Measurements from ENCODE around the gene HOXA11. TPM values are rescaled to one million over a fixed set of nuclear protein-coding genes. Genes with fewer than 3 reads are reported as not detected.

The HOXA11 gene
- total RNA-seq, 2 experiments from 2014 or later: not detected

- no peak overlapping the region for H3K27ac Mint-ChIP-seq
- ChIA-PET CTCF (interaction anchor here (0.6 to 5.2 kb wide), 21 partner anchors 9 to 1894 kb away, joined by 3 to 72 read pairs (median 6); partner anchors contain the start of genes EVX1, HOXA1 and HOXA9), POLR2A (interaction anchor here (1.2 to 2.2 kb wide), 2 partner anchors 52 to 56 kb away, joined by 4 read pairs; no protein-coding TSS in a partner anchor)
- peaks cover 84% of the 10 kb centered on the region for H3K27me3 Mint-ChIP-seq
- H3K4me1 Mint-ChIP-seq (ENCODE audit: low read depth): peaks cover 31% of the 10 kb centered on the region
- DNase-seq: no peak
- peaks cover 2% of the 10 kb centered on the region for H3K36me3 Mint-ChIP-seq
- intact Hi-C loops (cut with micrococcal nuclease): loop anchor here (2.0 to 10.0 kb wide), 3 partner anchors 15 to 855 kb away; partner anchors contain the start of genes HOXA11, HOXA9 and SNX10
- no peak overlapping the region for H3K4me3 Mint-ChIP-seq
- no peaks in the 10 kb centered on the region for H3K9me3 Mint-ChIP-seq
These were observed 35.0 kb downstream of the HOXA11 start for GRCh38 chr7:27149842-27150567.

GRCh38 chr7:27148756-27149641, 36.0 kb downstream of the HOXA11 start:
- no peak overlapping the region for H3K4me3 Mint-ChIP-seq
- no peaks in the 10 kb centered on the region for H3K9me3 Mint-ChIP-seq
- H3K27me3 Mint-ChIP-seq: peaks cover 77% of the 10 kb centered on the region
- H3K36me3 Mint-ChIP-seq: no peaks in the 10 kb centered on the region
- CTCF ChIA-PET: interaction anchor here (0.8 to 5.2 kb wide), 9 partner anchors 15 to 772 kb away, joined by 3 to 72 read pairs (median 7); partner anchors contain the start of genes EVX1 and HOXA9
- DNase-seq: no peak
- POLR2A ChIA-PET: interaction anchor here (0.5 to 2.2 kb wide), 2 partner anchors 51 to 52 kb away, joined by 4 read pairs; no protein-coding TSS in a partner anchor
- no peak overlapping the region for H3K27ac Mint-ChIP-seq
- H3K4me1 Mint-ChIP-seq (ENCODE audit: low read depth): peaks cover 24% of the 10 kb centered on the region
- intact Hi-C loops (cut with micrococcal nuclease): no loop called here

- CTCF ChIA-PET: interaction anchor here (1.0 to 5.2 kb wide), 3 partner anchors 15 to 771 kb away, joined by 3 to 72 read pairs (median 6); partner anchors contain the start of gene HOXA9
- H3K4me1 Mint-ChIP-seq (ENCODE audit: low read depth): peaks cover 24% of the 10 kb centered on the region
- intact Hi-C loops (cut with micrococcal nuclease): no loop called here
- H3K9me3 Mint-ChIP-seq: no peaks in the 10 kb centered on the region
- POLR2A ChIA-PET: interaction anchor here (0.5 to 2.2 kb wide), 2 partner anchors 50 to 51 kb away, joined by 4 read pairs; no protein-coding TSS in a partner anchor
- DNase-seq: no peak
- H3K4me3 Mint-ChIP-seq: no peak overlapping the region
- no peaks in the 10 kb centered on the region for H3K36me3 Mint-ChIP-seq
- peaks cover 69% of the 10 kb centered on the region for H3K27me3 Mint-ChIP-seq
- H3K27ac Mint-ChIP-seq: no peak overlapping the region
These were observed 36.8 kb downstream of the HOXA11 start for GRCh38 chr7:27148031-27148755.

- peaks cover 68% of the 10 kb centered on the region for H3K27me3 Mint-ChIP-seq
- no peak within 1 kb of the TSS for H3K27ac Mint-ChIP-seq
- H3K9me3 Mint-ChIP-seq: no peaks in the 10 kb centered on the region
- no peak within 1 kb of the TSS for H3K4me3 Mint-ChIP-seq
- peaks cover 24% of the 10 kb centered on the region for H3K4me1 Mint-ChIP-seq (ENCODE audit: low read depth)
- DNase-seq: no peak
- ChIA-PET POLR2A (no interaction called here), CTCF (interaction anchor here (5.2 kb wide), 1 partner anchor 16 kb away, joined by 72 read pairs; the partner anchor contains the start of gene HOXA9)
- H3K36me3 Mint-ChIP-seq: no peaks in the 10 kb centered on the region
- intact Hi-C loops (cut with micrococcal nuclease): no loop called here
These were observed 37.6 kb downstream of the HOXA11 start, which contains the start of gene HOXA6 for GRCh38 chr7:27147199-27148030. Gene HOXA6 (minus strand): TSS chr7:27147774. CDS start chr7:27147749, 25 bp downstream.

- intact Hi-C loops (cut with micrococcal nuclease): no loop called here
- Mint-ChIP-seq H3K4me3 (no peak overlapping the region), H3K36me3 (no peaks in the 10 kb centered on the region), H3K27me3 (peaks cover 61% of the 10 kb centered on the region), H3K27ac (no peak overlapping the region), H3K9me3 (no peaks in the 10 kb centered on the region), H3K4me1 (ENCODE audit: low read depth) (peaks cover 19% of the 10 kb centered on the region)
- ChIA-PET POLR2A (no interaction called here), CTCF (no interaction called here)
- DNase-seq: no peak
These were observed 38.4 kb downstream of the HOXA11 start for GRCh38 chr7:27146491-27147198.

GRCh38 chr7:27145914-27146412, 39.1 kb downstream of the HOXA11 start:
- Mint-ChIP-seq H3K27me3 (peaks cover 56% of the 10 kb centered on the region), H3K4me3 (no peak overlapping the region)
- POLR2A ChIA-PET: no interaction called here

GRCh38 chr7:27145165-27145913, 39.7 kb downstream of the HOXA11 start:
- peaks cover 7% of the 10 kb centered on the region for H3K4me1 Mint-ChIP-seq (ENCODE audit: low read depth)
- CTCF ChIA-PET: interaction anchor here (1.0 kb wide), 1 partner anchor 11 kb away, joined by 3 read pairs; no protein-coding TSS in a partner anchor
- H3K27me3 Mint-ChIP-seq: peaks cover 51% of the 10 kb centered on the region
- H3K36me3 Mint-ChIP-seq: no peaks in the 10 kb centered on the region
- no peaks in the 10 kb centered on the region for H3K9me3 Mint-ChIP-seq
- DNase-seq: no peak
- no peak overlapping the region for H3K27ac Mint-ChIP-seq
- no peak overlapping the region for H3K4me3 Mint-ChIP-seq
- intact Hi-C loops (cut with micrococcal nuclease): no loop called here
- POLR2A ChIA-PET: no interaction called here

More at GRCh38 chr7:27145914-27146412, 39.1 kb downstream of the HOXA11 start:
- no peaks in the 10 kb centered on the region for H3K36me3 Mint-ChIP-seq
- intact Hi-C loops (cut with micrococcal nuclease): no loop called here
- H3K9me3 Mint-ChIP-seq: no peaks in the 10 kb centered on the region
- H3K27ac Mint-ChIP-seq: no peak overlapping the region
- no peak for DNase-seq
- CTCF ChIA-PET: no interaction called here
- H3K4me1 Mint-ChIP-seq (ENCODE audit: low read depth): peaks cover 12% of the 10 kb centered on the region

- CTCF ChIA-PET: interaction anchor here (1.0 kb wide), 1 partner anchor 11 kb away, joined by 3 read pairs; no protein-coding TSS in a partner anchor
- no peak overlapping the region for H3K4me3 Mint-ChIP-seq
- intact Hi-C loops (cut with micrococcal nuclease): no loop called here
- no peaks in the 10 kb centered on the region for H3K9me3 Mint-ChIP-seq
- peaks cover 45% of the 10 kb centered on the region for H3K27me3 Mint-ChIP-seq
- no peaks in the 10 kb centered on the region for H3K36me3 Mint-ChIP-seq
- DNase-seq: no peak
- H3K27ac Mint-ChIP-seq: no peak overlapping the region
- POLR2A ChIA-PET: no interaction called here
- peaks cover 7% of the 10 kb centered on the region for H3K4me1 Mint-ChIP-seq (ENCODE audit: low read depth)
These were observed 40.3 kb downstream of the HOXA11 start for GRCh38 chr7:27144781-27145164.

GRCh38 chr7:27143950-27144780, 40.9 kb downstream of the HOXA11 start:
- CTCF ChIA-PET: interaction anchor here (1.0 kb wide), 1 partner anchor 10 kb away, joined by 3 read pairs; no protein-coding TSS in a partner anchor
- intact Hi-C loops (cut with micrococcal nuclease): no loop called here
- Mint-ChIP-seq H3K36me3 (no peaks in the 10 kb centered on the region), H3K9me3 (no peaks in the 10 kb centered on the region), H3K4me1 (ENCODE audit: low read depth) (peaks cover 7% of the 10 kb centered on the region), H3K27ac (no peak overlapping the region), H3K4me3 (no peak overlapping the region), H3K27me3 (peaks cover 42% of the 10 kb centered on the region)
- POLR2A ChIA-PET: no interaction called here
- no peak for DNase-seq

Data from activated CD4-positive, alpha-beta memory T cell treated with anti-CD3 and anti-CD28 coated beads for 36 hours (primary cell).